Activated CD8-positive, alpha-beta T cell treated with anti-CD3 and anti-CD28 coated beads for 36 hours (primary cell): ENCODE data around the gene SEPTIN3. TPM values are rescaled to one million over a fixed set of nuclear protein-coding genes. Genes with fewer than 3 reads are reported as not detected.

Experiments used
- ATAC-seq: fragments of 200-7000 bp; cut with Tn5 transposase; one replicate; pipeline ENCODE4 v1.10.0; 2021; ENCODE audit warnings: mild to moderate bottlenecking, moderate library complexity
- CTCF ChIA-PET: fragments of 350-600 bp; sonication (Branson Sonifier 250); formaldehyde crosslinking; loops from one replicate; lab custom pipeline; 2021; ENCODE audit warnings: antibody characterized with exemption; lab: Charles Lee
- POLR2A ChIA-PET: fragments of 350-600 bp; sonication (Branson Sonifier 250); formaldehyde crosslinking; loops from one replicate; lab custom pipeline; 2021; ENCODE audit warnings: antibody characterized with exemption; lab: Charles Lee
- DNase-seq: peaks from one replicate; pipeline ENCODE4 v3.0.0-alpha.2; 2020
- H3K27ac Mint-ChIP-seq: one replicate; pipeline ENCODE4 v1.8.0; 2021; ENCODE audit warnings: mild to moderate bottlenecking, mixed read lengths
- H3K27me3 Mint-ChIP-seq: one replicate; pipeline ENCODE4 v1.8.0; 2021; ENCODE audit warnings: mixed read lengths
- H3K36me3 Mint-ChIP-seq: one replicate; pipeline ENCODE4 v1.8.0; 2021; ENCODE audit warnings: low read depth, mixed read lengths
- H3K4me1 Mint-ChIP-seq: one replicate; pipeline ENCODE4 v1.8.0; 2021; ENCODE audit warnings: low read depth, mixed read lengths
- H3K4me3 Mint-ChIP-seq: one replicate; pipeline ENCODE4 v1.8.0; 2021; ENCODE audit warnings: mild to moderate bottlenecking, moderate library complexity, mixed read lengths
- H3K9me3 Mint-ChIP-seq: one replicate; pipeline ENCODE4 v1.8.0; 2021; ENCODE audit warnings: mixed read lengths
- intact Hi-C: fragments of 100-400 bp; cut with micrococcal nuclease; formaldehyde crosslinking; loops from one replicate; pipeline ENCODE4 v1.10.0; 2022
- total RNA-seq, 2 experiments: library from RNA; stranded (reverse); gene quantifications; one replicate each; pipeline ENCODE4 v1.2.3, GENCODE V29; 2021
- TF ChIP-seq, protein P1 (sequence below): fragments of 200-600 bp; IDR thresholded peaks from one replicate; pipeline ENCODE4 v1.8.0; 2022; ENCODE audit warnings: antibody characterized with exemption, mild to moderate bottlenecking

Gene SEPTIN3
- total RNA-seq, 2 experiments from 2014 or later, result 0.20 to 0.36 TPM

DNA sequence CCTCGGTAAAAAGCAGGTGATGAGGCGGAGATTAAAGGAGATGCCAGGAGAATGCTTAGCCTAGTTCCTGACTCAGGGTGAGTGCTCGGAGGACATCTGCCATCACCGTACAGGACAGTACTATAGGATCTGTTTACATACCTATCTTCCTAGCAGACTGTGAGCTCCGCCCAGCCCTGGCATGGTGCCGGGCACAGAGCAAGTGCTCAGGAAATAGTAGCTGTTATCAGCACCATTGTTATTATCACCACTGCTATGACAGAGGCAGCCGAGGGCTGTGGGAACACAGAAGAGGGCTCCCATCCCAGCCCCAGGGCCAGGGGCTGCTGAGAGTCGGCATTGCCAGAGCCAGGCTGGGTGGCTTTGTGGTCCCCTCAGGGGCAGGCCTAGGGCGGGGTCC, 642 bp upstream of the SEPTIN3 start:
- CTCF ChIA-PET, result interaction anchor here (0.8 to 2.1 kb wide), 4 partner anchors 102 to 476 kb away, joined by 3 to 8 read pairs (median 6); partner anchors contain the start of gene NAGA
- Mint-ChIP-seq H3K27me3 (peaks cover 9% of the 10 kb centered on the region), H3K27ac (no peak overlapping the region), H3K36me3 (no peaks in the 10 kb centered on the region), H3K4me1 (no peaks in the 10 kb centered on the region), H3K9me3 (no peaks in the 10 kb centered on the region), H3K4me3 (no peak overlapping the region)
- TF ChIP-seq, protein P1, sequence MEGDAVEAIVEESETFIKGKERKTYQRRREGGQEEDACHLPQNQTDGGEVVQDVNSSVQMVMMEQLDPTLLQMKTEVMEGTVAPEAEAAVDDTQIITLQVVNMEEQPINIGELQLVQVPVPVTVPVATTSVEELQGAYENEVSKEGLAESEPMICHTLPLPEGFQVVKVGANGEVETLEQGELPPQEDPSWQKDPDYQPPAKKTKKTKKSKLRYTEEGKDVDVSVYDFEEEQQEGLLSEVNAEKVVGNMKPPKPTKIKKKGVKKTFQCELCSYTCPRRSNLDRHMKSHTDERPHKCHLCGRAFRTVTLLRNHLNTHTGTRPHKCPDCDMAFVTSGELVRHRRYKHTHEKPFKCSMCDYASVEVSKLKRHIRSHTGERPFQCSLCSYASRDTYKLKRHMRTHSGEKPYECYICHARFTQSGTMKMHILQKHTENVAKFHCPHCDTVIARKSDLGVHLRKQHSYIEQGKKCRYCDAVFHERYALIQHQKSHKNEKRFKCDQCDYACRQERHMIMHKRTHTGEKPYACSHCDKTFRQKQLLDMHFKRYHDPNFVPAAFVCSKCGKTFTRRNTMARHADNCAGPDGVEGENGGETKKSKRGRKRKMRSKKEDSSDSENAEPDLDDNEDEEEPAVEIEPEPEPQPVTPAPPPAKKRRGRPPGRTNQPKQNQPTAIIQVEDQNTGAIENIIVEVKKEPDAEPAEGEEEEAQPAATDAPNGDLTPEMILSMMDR, result no peak
- DNase-seq (no peak), ATAC-seq (no peak)
- POLR2A ChIA-PET, result interaction anchor here (0.8 kb wide), 1 partner anchor 90 kb away, joined by 3 read pairs; no protein-coding TSS in a partner anchor
- intact Hi-C loops, result no loop called here

DNA sequence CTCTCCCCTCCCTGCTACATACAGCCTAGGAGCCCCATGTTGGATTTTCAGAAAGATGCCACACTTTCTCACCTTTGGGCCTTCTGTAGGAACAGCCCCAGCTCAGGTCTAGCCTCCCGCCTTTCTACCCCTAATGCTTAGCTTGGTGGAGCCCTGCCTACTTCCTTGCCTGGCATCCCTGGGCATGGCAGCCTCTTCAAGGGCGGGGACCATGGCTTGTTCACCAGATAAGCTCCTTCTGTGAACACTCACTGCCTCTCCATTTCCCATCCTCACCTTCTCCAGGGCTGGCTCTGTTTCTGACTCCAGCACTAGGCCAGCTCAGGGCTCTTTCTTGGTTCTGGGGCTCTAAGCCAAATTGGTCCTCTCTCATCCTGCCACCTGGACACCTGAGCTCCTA, 1.4 kb downstream of the SEPTIN3 start:
- intact Hi-C loops, result no loop called here
- TF ChIP-seq, protein P1, result no peak
- Mint-ChIP-seq H3K4me1 (no peaks in the 10 kb centered on the region), H3K27ac (no peak overlapping the region), H3K9me3 (no peaks in the 10 kb centered on the region), H3K36me3 (no peaks in the 10 kb centered on the region), H3K4me3 (no peak overlapping the region), H3K27me3 (peaks cover 21% of the 10 kb centered on the region)
- ChIA-PET POLR2A (no interaction called here), CTCF (no interaction called here)
- DNase-seq (no peak), ATAC-seq (no peak)

DNA sequence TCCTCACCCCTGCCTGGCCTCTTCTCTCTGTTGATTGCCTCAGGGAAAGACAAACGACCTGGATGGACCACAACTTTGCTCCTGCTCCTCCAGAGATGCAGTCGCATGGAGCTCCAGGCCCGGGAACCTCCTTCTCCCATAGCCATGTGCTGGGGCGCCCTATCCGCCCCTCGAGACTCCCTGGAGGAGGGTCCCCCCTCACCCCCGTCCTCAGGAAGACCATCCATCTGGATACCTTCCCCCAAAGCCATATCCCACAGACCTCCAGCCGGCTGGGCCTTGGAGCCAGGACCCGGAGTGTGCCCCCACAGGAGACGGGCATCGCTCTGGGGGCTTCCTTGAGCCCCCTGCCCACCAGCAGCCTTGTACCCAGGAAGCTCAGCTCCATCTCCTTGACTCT, 2.2 kb downstream of the SEPTIN3 start:
- Mint-ChIP-seq H3K36me3 (no peaks in the 10 kb centered on the region), H3K4me3 (no peak overlapping the region), H3K9me3 (no peaks in the 10 kb centered on the region), H3K27me3 (peaks cover 28% of the 10 kb centered on the region), H3K27ac (no peak overlapping the region), H3K4me1 (no peaks in the 10 kb centered on the region)
- DNase-seq, result no peak
- ChIA-PET POLR2A (no interaction called here), CTCF (no interaction called here)
- intact Hi-C loops, result no loop called here
- TF ChIP-seq, protein P1, result no peak
- no peak for ATAC-seq

DNA sequence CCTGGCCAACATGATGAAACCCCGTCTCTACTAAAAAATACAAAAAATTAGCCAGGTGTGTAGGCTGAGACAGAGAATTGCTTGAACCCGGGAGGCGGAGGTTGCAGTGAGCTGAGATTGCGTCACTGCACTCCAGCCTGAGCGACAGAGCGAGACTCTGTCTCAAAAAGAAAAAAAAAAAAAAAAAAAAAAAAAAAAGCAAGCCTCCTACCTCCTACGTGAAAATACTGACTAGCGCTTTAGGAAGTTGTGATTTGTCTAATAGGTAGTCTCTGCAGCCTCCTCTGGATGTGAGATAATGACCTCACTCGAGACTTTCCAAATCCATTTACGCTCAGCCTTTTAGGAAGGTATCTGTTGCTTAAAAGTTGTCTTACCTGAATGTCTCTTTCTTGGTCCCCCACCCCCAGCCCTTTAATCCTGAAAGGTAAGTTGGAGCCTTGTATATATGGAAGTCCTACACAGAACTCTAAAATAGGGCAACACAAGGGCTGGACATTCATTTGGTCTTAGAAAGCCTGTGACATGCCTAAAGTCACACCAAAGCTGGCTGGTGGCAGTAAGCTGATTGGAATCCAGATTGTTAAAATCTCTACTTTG, 5.5 kb downstream of the SEPTIN3 start:
- intact Hi-C loops, result no loop called here

More for the DNA sequence above, 5.5 kb downstream of the SEPTIN3 start:
- H3K4me3 Mint-ChIP-seq, result no peak overlapping the region
- H3K27me3 Mint-ChIP-seq, result peaks cover 46% of the 10 kb centered on the region
- H3K27ac Mint-ChIP-seq, result no peak overlapping the region
- CTCF ChIA-PET, result interaction anchor here (1.7 kb wide), 1 partner anchor 8 kb away, joined by 5 read pairs; no protein-coding TSS in a partner anchor
- H3K4me1 Mint-ChIP-seq, result no peaks in the 10 kb centered on the region
- H3K36me3 Mint-ChIP-seq, result no peaks in the 10 kb centered on the region
- DNase-seq (no peak), ATAC-seq (no peak)
- POLR2A ChIA-PET, result no interaction called here
- TF ChIP-seq, protein P1, result no peak
- H3K9me3 Mint-ChIP-seq, result no peaks in the 10 kb centered on the region
